ENCODE results near the gene RB1. TPM values are rescaled to one million over a fixed set of nuclear protein-coding genes. Genes with fewer than 3 reads are reported as not detected.
A peak's percentile ranks its signal among the peaks of the same experiment; 100 is the strongest.

RB1 gene
- total and polyA plus RNA-seq, 2 experiments from 2014 or later, result 25.5 to 31.0 TPM

DNA sequence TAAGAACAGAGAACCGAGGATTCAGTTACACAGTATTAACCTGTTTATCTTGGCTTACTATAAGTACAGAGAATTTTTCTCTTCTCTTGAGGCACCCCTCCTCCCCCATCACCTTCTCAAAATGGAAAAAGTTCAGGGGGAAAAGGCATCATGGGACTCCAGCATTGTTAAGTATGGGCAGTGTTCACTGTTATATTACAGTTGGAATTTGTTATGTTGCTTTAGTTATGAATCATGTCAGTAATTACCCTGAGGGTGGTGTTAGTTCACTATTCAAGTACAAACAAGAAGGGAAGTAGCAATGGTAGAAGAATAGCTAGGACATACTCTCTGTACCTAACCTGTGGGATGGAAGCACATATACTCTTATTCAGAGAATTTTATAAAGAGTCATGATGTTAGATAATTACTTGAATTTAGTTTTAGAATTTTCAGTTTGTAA, 97.3 kb downstream of the RB1 start:
- peak overlapping the region; percentile 81 for H3K4me2 ChIP-seq (ENCODE audit: unreplicated experiment)
- H4K20me1 ChIP-seq (ENCODE audit: insufficient read depth), result no peaks in the 10 kb centered on the region
- peaks cover 2% of the 10 kb centered on the region; the same call in 1 of the 2 replicates for H3K36me3 ChIP-seq (ENCODE audit: low read depth)
- peaks cover 51% of the 10 kb centered on the region for H3K79me2 ChIP-seq (ENCODE audit: insufficient read depth)
- H3F3A ChIP-seq (ENCODE audit: insufficient read depth), result peaks cover 54% of the 10 kb centered on the region
- H3K9me3 ChIP-seq (ENCODE audit: low read depth), result no peaks in the 10 kb centered on the region
- TF ChIP-seq EZH2phosphoT487 (IDR thresholded peaks at IDR 0.05; ENCODE audit: insufficient read depth, low read depth) (no peak), EZH2 (IDR thresholded peaks at IDR 0.05; ENCODE audit: insufficient read depth, poor library complexity, severe bottlenecking) (no peak)
- no peaks in the 10 kb centered on the region for H3K9me2 ChIP-seq (ENCODE audit: insufficient read depth)
- in situ Hi-C loops (cut with MboI), result no loop called here
- H3K4me1 ChIP-seq (ENCODE audit: insufficient read depth), result peaks cover 75% of the 10 kb centered on the region
- peak overlapping the region; percentile 27; the same call in 1 of the 2 replicates for H2AFZ ChIP-seq
- DNase-seq, result peak; percentile 80
- H3K9ac ChIP-seq, result peak overlapping the region; percentile 74
- 0 to 3% methylated on average over 1 of the region's 1 CpG for WGBS, 2 experiments (ENCODE audit: low coverage in 1 of 2, low lambda C conversion rate in 2 of 2, missing lambda C conversion rate in 2 of 2)
- H3K27ac ChIP-seq, result peak overlapping the region; percentile 91
- peak overlapping the region; percentile 42 for H3K4me3 ChIP-seq
- no peaks in the 10 kb centered on the region for H3K27me3 ChIP-seq (replicated peaks; ENCODE audit: insufficient read depth)

DNA sequence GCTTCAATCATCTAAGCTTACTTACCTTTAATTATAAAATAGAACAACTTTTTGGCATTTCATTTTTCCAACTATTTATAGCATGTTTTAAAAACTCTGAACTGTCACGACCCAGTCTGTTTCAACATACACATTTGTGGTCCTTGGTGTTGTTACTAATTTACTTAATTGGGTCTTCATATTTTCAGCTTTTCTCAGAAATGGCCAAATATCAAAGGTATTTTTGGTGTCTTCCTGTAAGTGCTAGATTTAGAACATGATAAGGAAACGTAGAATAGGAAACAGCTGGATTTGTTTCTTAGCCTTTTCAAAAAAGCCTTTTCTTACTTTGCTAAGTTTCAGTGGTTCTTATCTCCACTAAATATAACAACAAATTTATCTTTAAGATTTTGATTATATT, 97.9 kb downstream of the RB1 start:
- in situ Hi-C loops (cut with MboI), result no loop called here
- TF ChIP-seq EZH2phosphoT487 (IDR thresholded peaks at IDR 0.05; ENCODE audit: insufficient read depth, low read depth) (no peak), EZH2 (IDR thresholded peaks at IDR 0.05; ENCODE audit: insufficient read depth, poor library complexity, severe bottlenecking) (no peak)
- Histone ChIP-seq H4K20me1 (ENCODE audit: insufficient read depth) (no peaks in the 10 kb centered on the region), H3K9me3 (ENCODE audit: low read depth) (no peaks in the 10 kb centered on the region), H3K27ac (peak overlapping the region; percentile 91), H3K9me2 (ENCODE audit: insufficient read depth) (no peaks in the 10 kb centered on the region), H3F3A (ENCODE audit: insufficient read depth) (peaks cover 51% of the 10 kb centered on the region), H3K4me3 (peak overlapping the region; percentile 42), H3K4me2 (ENCODE audit: unreplicated experiment) (peak overlapping the region; percentile 81), H3K9ac (peak overlapping the region; percentile 74), H2AFZ (no peak overlapping the region), H3K79me2 (ENCODE audit: insufficient read depth) (peaks cover 54% of the 10 kb centered on the region), H3K4me1 (ENCODE audit: insufficient read depth) (peaks cover 75% of the 10 kb centered on the region), H3K36me3 (ENCODE audit: low read depth) (no peaks in the 10 kb centered on the region), H3K27me3 (replicated peaks; ENCODE audit: insufficient read depth) (no peaks in the 10 kb centered on the region)
- peak; percentile 16 for DNase-seq
- WGBS, 2 experiments (ENCODE audit: low coverage in 1 of 2, low lambda C conversion rate in 2 of 2, missing lambda C conversion rate in 2 of 2), result 0 to 5% methylated on average over 2 of the region's 2 CpGs

DNA sequence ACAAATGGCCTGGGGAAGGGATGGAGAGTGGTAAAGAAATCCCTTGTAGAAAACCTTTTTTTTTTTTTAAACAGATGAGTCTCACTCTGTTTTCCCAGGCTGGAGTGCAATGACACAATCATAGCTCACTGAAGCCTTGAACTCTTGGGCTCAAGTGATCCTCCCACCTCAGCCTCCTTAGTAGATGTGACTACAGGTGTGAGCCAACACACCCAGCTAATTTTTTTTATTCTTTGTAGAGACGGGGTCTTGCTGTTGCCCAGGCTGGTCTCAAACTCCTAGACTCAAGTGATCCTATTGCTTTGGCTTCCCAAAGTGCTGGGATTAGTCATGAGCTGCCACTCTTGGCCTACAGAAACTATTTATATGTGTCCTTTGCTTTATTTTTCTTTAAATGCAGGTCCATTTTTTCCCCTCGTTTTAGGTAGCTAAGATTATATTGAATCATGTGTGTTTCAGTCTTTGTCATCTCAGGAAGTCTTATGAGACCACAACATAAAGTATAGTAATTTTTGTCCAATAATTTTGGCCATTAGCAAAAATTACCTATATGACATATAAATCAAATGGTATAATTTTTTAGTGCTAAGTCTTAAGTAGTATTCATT, 98.9 kb downstream of the RB1 start:
- Histone ChIP-seq H3K36me3 (ENCODE audit: low read depth) (no peaks in the 10 kb centered on the region), H3K4me3 (no peak overlapping the region), H3K9me2 (ENCODE audit: insufficient read depth) (no peaks in the 10 kb centered on the region), H3K79me2 (ENCODE audit: insufficient read depth) (peaks cover 54% of the 10 kb centered on the region), H3K9me3 (ENCODE audit: low read depth) (no peaks in the 10 kb centered on the region), H3K27me3 (replicated peaks; ENCODE audit: insufficient read depth) (no peaks in the 10 kb centered on the region), H3K9ac (no peak overlapping the region), H3K27ac (peak overlapping the region; percentile 91), H2AFZ (no peak overlapping the region), H3K4me1 (ENCODE audit: insufficient read depth) (peaks cover 75% of the 10 kb centered on the region), H4K20me1 (ENCODE audit: insufficient read depth) (no peaks in the 10 kb centered on the region), H3K4me2 (ENCODE audit: unreplicated experiment) (peak overlapping the region; percentile 81), H3F3A (ENCODE audit: insufficient read depth) (peaks cover 43% of the 10 kb centered on the region)
- in situ Hi-C loops (cut with MboI), result no loop called here
- TF ChIP-seq EZH2 (IDR thresholded peaks at IDR 0.05; ENCODE audit: insufficient read depth, poor library complexity, severe bottlenecking) (no peak), EZH2phosphoT487 (IDR thresholded peaks at IDR 0.05; ENCODE audit: insufficient read depth, low read depth) (no peak)
- DNase-seq, result peak; percentile 47
- WGBS, 2 experiments (ENCODE audit: low coverage in 1 of 2, low lambda C conversion rate in 2 of 2, missing lambda C conversion rate in 2 of 2), result 57 to 60% methylated on average over 2 of the region's 2 CpGs

DNA sequence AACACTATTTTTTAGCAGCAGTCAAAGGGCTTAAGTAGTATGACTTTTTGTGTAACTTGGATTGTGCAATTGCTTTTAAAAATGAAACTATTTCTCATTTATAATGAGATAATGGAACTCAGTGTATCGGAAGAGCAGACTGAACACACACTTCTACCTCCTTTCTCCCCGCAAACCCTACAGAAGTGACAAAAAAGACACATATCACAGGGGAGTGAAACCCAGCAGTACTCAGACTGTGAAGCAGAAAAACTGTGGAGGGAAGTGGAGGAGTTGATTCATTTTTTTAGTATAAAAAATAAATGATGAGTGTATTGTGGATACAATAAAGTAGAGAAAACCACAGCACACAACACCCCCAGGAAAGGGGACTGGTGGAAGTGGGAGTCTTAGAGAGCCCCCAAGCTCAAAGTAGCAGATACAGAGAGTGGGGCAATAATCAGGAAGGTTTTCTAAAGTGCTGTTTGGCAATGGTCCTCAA, 99.6 kb downstream of the RB1 start:
- Histone ChIP-seq H3K4me1 (ENCODE audit: insufficient read depth) (peaks cover 70% of the 10 kb centered on the region), H3K9me2 (ENCODE audit: insufficient read depth) (no peaks in the 10 kb centered on the region), H3K36me3 (ENCODE audit: low read depth) (no peaks in the 10 kb centered on the region), H3K9ac (peak overlapping the region; percentile 68), H3K4me2 (ENCODE audit: unreplicated experiment) (peak overlapping the region; percentile 73), H3K9me3 (ENCODE audit: low read depth) (no peaks in the 10 kb centered on the region), H2AFZ (peak overlapping the region; percentile 59), H3K79me2 (ENCODE audit: insufficient read depth) (peaks cover 60% of the 10 kb centered on the region), H3K4me3 (peak overlapping the region; percentile 61), H4K20me1 (ENCODE audit: insufficient read depth) (no peaks in the 10 kb centered on the region), H3K27ac (peak overlapping the region; percentile 91), H3F3A (ENCODE audit: insufficient read depth) (peaks cover 43% of the 10 kb centered on the region), H3K27me3 (replicated peaks; ENCODE audit: insufficient read depth) (no peaks in the 10 kb centered on the region)
- peak; percentile 64 for DNase-seq
- no peak for TF ChIP-seq EZH2phosphoT487 (IDR thresholded peaks at IDR 0.05; ENCODE audit: insufficient read depth, low read depth)
- TF ChIP-seq EZH2 (IDR thresholded peaks at IDR 0.05; ENCODE audit: insufficient read depth, poor library complexity, severe bottlenecking), result no peak
- 21 to 28% methylated on average over 2 of the region's 2 CpGs for WGBS, 2 experiments (ENCODE audit: low coverage in 1 of 2, low lambda C conversion rate in 2 of 2, missing lambda C conversion rate in 2 of 2)
- in situ Hi-C loops (cut with MboI), result no loop called here
